ENCODE measurements around the gene TFDP1. TPM values are rescaled to one million over a fixed set of nuclear protein-coding genes. Genes with fewer than 3 reads are reported as not detected.
"Not testable (repeated sequence)": the region's sequence is repeated elsewhere in the genome, so short reads cannot be mapped to it uniquely, and the experiment has no call there.

Gene TFDP1
- total RNA-seq, 1 donor from 2014 or later = 15.8 TPM

DNA sequence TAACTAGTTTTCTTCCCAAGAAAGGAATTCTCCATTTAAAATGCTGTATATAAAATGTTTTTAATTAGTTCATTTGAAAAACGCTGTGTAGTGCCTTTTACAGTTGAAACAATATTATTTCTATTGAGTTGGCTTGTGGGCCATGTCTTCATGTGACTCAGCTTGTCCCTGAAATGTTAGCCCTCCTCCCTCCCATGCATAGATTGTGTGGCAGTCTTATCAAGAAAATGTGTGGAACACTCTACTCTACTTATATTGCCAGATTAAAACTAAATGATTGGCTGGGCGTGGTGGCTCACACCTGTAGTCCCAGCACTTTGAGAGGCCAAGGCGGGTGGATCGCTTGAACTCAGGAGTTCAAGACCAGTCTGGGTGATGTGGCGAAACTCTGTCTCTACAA, 33.4 kb downstream of the TFDP1 start:
- H3K27ac ChIP-seq = no peak overlapping the region

DNA sequence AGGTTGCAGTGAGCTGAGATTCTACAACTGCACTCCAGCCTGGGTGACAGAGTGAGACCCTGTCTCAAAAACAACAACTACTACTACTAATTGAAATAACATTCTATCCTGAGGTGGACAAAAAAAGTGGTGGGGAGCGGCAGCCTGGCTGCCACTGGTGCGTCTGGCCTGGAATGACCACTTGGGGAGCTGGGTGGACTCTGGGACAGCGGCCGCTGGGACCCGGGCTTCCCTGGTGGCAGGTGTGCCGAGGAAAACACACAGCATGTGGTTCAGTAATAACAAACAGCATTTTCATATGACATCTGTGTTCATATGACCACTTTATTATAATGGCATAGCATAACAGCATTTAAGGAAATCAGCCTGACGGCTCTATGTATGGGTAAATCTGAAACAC, 33.9 kb downstream of the TFDP1 start:
- H3K4me1 ChIP-seq = no peaks in the 10 kb centered on the region
- no peak overlapping the region for H3K27ac ChIP-seq
- intact Hi-C loops (cut with DNase I) = no loop called here
- no peak overlapping the region for H3K4me3 ChIP-seq
- no peaks in the 10 kb centered on the region for H3K9me3 ChIP-seq
- DNase-seq (ENCODE audit: low spot score in 2 of 2) = no peak
- H3K27me3 ChIP-seq = no peaks in the 10 kb centered on the region
- no peaks in the 10 kb centered on the region for H3K36me3 ChIP-seq
- TF ChIP-seq, protein P1, sequence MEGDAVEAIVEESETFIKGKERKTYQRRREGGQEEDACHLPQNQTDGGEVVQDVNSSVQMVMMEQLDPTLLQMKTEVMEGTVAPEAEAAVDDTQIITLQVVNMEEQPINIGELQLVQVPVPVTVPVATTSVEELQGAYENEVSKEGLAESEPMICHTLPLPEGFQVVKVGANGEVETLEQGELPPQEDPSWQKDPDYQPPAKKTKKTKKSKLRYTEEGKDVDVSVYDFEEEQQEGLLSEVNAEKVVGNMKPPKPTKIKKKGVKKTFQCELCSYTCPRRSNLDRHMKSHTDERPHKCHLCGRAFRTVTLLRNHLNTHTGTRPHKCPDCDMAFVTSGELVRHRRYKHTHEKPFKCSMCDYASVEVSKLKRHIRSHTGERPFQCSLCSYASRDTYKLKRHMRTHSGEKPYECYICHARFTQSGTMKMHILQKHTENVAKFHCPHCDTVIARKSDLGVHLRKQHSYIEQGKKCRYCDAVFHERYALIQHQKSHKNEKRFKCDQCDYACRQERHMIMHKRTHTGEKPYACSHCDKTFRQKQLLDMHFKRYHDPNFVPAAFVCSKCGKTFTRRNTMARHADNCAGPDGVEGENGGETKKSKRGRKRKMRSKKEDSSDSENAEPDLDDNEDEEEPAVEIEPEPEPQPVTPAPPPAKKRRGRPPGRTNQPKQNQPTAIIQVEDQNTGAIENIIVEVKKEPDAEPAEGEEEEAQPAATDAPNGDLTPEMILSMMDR (IDR thresholded peaks at IDR 0.05) = no peak

More for the DNA sequence above, 33.4 kb downstream of the TFDP1 start:
- H3K27me3 ChIP-seq = no peaks in the 10 kb centered on the region
- TF ChIP-seq, protein P1 (IDR thresholded peaks at IDR 0.05) = no peak
- DNase-seq (ENCODE audit: low spot score in 2 of 2) = no peak
- no peaks in the 10 kb centered on the region for H3K9me3 ChIP-seq
- no peaks in the 10 kb centered on the region for H3K36me3 ChIP-seq
- intact Hi-C loops (cut with DNase I) = no loop called here
- H3K4me1 ChIP-seq = no peaks in the 10 kb centered on the region
- H3K4me3 ChIP-seq = no peak overlapping the region

DNA sequence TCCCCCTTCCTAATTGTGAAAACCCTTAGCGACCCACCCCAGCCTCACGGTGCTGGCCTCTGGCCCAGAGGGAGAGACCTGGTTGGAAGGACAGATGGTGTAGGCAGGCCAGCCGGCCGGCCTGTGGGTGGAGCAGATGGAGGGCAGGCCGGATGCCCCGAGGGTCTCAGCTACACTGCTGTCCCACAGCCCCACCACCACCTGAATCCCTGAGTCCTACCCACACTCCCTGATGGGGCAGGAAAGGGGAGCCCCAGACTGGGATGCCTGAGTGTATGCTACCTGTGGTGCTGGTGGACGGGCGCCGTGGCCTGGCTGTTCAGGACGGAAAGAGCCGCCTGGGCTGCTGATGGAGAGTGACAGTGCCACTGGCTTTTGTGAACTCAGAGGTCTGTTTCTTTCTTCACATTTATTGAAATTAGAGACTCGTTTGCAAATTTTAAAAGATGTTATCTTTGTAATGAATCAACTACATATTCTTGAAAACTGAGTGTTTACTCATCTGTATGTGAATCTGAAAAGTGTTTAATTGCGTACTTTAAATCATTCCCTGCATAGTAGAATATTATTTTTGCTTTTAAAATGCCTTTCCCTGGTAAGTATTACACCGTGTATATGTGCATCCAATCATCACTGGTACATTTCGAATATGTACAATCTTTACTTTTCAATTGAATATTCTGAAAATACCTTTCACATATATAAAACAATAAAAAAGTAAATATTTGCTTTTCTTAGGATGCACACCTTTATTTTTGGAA, 35.7 kb downstream of the TFDP1 start:
- H3K4me1 ChIP-seq = no peaks in the 10 kb centered on the region
- H3K27ac ChIP-seq = no peak overlapping the region
- intact Hi-C loops (cut with DNase I) = no loop called here
- TF ChIP-seq, protein P1 (IDR thresholded peaks at IDR 0.05) = no peak
- DNase-seq (ENCODE audit: low spot score in 2 of 2) = no peak
- H3K27me3 ChIP-seq = no peaks in the 10 kb centered on the region
- H3K36me3 ChIP-seq = peaks cover 0 to 3% of the 10 kb centered on the region in 2 donors
- H3K4me3 ChIP-seq = no peak overlapping the region
- H3K9me3 ChIP-seq = no peaks in the 10 kb centered on the region

DNA sequence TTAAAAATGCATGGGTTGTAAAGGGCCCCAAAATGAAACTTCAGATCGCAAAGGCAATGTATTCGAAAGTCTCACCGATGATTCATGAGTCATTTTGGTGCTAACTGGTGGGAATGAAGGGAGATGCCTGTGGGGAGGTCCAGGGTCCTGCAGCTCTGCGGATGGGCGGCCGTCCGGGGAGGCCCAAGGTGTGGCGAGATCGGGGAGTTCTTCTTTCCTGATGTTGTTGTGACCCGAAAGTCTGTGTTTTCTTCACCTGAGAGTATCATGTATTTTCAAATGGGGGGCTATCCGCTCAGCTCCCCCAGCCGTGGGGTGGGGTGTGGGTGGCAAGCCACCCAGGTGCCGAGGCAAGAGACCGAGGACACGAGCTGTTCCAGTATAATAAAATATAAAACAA, 36.5 kb downstream of the TFDP1 start:
- no peak overlapping the region for H3K27ac ChIP-seq
- DNase-seq (ENCODE audit: low spot score in 2 of 2) = no peak
- intact Hi-C loops (cut with DNase I) = no loop called here
- no peaks in the 10 kb centered on the region for H3K27me3 ChIP-seq
- H3K9me3 ChIP-seq = no peaks in the 10 kb centered on the region
- TF ChIP-seq, protein P1 (IDR thresholded peaks at IDR 0.05) = no peak
- peaks cover 0 to 2% of the 10 kb centered on the region in 2 donors for H3K4me1 ChIP-seq
- H3K4me3 ChIP-seq = no peak overlapping the region
- peaks cover 0 to 3% of the 10 kb centered on the region in 2 donors for H3K36me3 ChIP-seq

DNA sequence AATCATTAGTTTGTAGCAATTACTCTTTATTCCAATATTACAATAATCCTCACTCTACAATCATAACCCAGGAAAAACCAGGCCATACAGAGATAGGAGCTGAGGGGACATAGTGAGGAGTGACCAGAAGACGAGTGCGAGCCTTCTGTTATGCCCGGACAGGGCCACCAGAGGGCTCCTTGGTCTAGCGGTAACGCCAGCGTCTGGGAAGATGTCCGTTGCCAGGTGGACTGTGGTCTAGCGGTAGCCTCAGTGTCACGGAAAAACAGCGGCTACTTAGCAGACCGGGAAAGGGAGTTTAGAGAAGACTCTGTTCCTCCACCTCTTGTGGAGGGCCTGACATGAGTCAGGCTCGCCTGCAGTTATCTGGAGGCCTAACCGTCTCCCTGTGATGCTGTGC, 36.9 kb downstream of the TFDP1 start:
- intact Hi-C loops (cut with DNase I) = not testable (repeated sequence)

DNA sequence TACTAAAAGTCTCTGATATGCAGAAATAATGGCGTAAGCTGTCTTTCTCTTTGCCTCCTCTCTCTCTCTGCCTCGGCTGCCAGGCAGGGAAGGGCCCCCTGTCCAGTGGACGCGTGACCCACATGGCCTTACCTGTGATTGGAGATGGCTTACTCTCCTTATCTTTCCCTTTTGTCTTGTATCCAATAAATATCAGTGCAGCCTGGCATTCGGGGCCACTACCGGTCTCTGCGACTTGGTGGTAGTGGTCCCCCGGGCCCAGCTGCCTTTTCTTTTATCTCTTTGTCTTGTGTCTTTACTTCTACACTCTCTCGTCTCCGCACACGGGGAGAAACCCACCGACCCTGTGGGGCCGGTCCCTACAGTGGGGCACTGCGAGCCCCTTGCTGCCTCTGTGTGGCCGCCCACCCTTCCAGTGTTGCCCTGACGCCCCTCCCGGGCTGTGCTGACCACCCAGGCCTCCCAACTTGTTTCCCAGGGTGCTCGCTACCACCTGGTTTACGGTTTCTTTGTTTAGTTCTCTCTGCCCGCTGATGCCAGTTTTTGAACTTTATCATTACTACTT, 37.5 kb downstream of the TFDP1 start:
- H3K4me3 ChIP-seq; H3K27ac ChIP-seq; H3K27me3 ChIP-seq; H3K4me1 ChIP-seq; H3K9me3 ChIP-seq; H3K36me3 ChIP-seq; intact Hi-C loops (cut with DNase I); DNase-seq (ENCODE audit: low spot score in 2 of 2): not testable (repeated sequence)

More for the DNA sequence above, 36.9 kb downstream of the TFDP1 start:
- H3K4me1 ChIP-seq; H3K27me3 ChIP-seq; H3K27ac ChIP-seq; H3K36me3 ChIP-seq; H3K9me3 ChIP-seq; H3K4me3 ChIP-seq; DNase-seq (ENCODE audit: low spot score in 2 of 2): not testable (repeated sequence)
- TF ChIP-seq, protein P1 (IDR thresholded peaks at IDR 0.05) = peak in 2 of 3 experiments; percentile 22 to 45
